LNCaP clone FGC (cell line): ENCODE data around the gene ZNF331.

ENCODE experiments used
- DNase-seq: peaks from one replicate; pipeline ENCODE4 v3.0.0-alpha.2; 2011; ENCODE audit warnings: low read depth
- H3K4me3 ChIP-seq: 2 replicates; pipeline ENCODE4 v1.5.1; 2011; ENCODE audit warnings: mild to moderate bottlenecking, low read depth, low read length, control low read depth
- CTCF ChIP-seq: IDR thresholded peaks from 2 replicates; pipeline ENCODE4 v1.5.1; 2012; ENCODE audit warnings: mild to moderate bottlenecking; ENCODE audit not compliant: control insufficient read depth, insufficient read depth; ENCODE audit errors: extremely low read depth

Gene ZNF331

GRCh38 chr19:53525922-53526321, 12.0 kb upstream of the ZNF331 start:
- no peak overlapping the region for H3K4me3 ChIP-seq
- no peak for DNase-seq
- no peak for TF ChIP-seq CTCF

GRCh38 chr19:53530622-53531021, 7.3 kb upstream of the ZNF331 start:
- no peak for TF ChIP-seq CTCF
- DNase-seq, result no peak
- H3K4me3 ChIP-seq, result no peak overlapping the region

GRCh38 chr19:53531457-53531856, 6.5 kb upstream of the ZNF331 start:
- H3K4me3 ChIP-seq, result no peak overlapping the region
- no peak for TF ChIP-seq CTCF
- DNase-seq, result no peak

- DNase-seq, result no peak
- H3K4me3 ChIP-seq, result no peak overlapping the region
- TF ChIP-seq CTCF, result no peak
Measured at GRCh38 chr19:53532362-53532761, 5.6 kb upstream of the ZNF331 start.

- no peak for DNase-seq
- TF ChIP-seq CTCF, result no peak
- H3K4me3 ChIP-seq, result no peak overlapping the region
Measured at GRCh38 chr19:53536225-53536548, 1.8 kb upstream of the ZNF331 start.

- TF ChIP-seq CTCF, result no peak
- no peak for DNase-seq
- peak overlapping the region; percentile 78 for H3K4me3 ChIP-seq
Measured at GRCh38 chr19:53537121-53537520, 824 bp upstream of the ZNF331 start.

- no peak for TF ChIP-seq CTCF
- DNase-seq, result no peak
- peak overlapping the region; percentile 78 for H3K4me3 ChIP-seq
Measured at GRCh38 chr19:53538378-53539109, 599 bp downstream of the ZNF331 start.
